GM18861 (cell line): ENCODE measurements around the gene HSD3B7.

Source experiments
- ATAC-seq: cut with Tn5 transposase; IDR thresholded peaks from one replicate; pipeline ENCODE4 v1.9.1; 2021; ENCODE audit not compliant: unreplicated experiment

Gene HSD3B7

GRCh38 chr16:30956601-30957455, 28.2 kb upstream of the HSD3B7 start:
- ATAC-seq, result no peak

DNA sequence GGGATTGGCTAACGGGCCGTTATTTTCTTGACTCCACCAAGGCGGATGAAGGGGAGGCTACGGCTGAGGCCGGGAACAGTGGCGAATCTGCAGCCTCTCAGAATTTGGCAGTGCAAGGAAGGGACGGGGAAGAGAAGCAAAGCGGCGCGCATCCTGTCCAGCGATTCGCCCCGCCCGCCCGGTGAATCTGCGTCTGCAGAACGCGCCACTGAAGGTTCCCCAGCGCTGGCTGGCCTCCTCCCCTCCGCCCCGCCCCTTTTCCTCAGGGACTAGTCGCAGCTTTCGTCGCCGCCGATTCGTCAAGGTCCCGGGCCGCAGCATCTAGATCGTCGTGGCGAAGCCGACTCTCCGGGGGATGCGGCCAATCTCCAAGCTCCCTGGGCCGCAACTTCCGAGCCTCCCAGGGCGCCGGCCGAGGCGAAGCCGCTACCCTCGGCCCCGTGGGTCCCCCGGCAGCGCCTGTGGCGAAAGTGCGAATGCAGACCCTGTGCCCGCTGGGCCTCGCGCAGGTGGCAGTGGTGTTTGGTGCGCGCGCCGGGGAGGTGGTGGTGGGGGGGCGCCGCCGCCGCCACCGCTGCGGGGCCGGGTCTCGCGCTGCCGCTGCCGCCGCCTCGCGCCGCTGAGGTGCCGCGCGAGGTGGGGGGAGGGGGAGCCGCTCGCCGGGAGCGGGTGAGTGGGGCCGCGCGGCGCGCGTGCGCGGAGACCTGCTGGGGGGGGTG, 27.4 kb upstream of the HSD3B7 start, which contains the start of gene SETD1A:
Gene SETD1A (plus strand): TSS at position 299 of the 719 bp plus-strand sequence. CDS start 978 bp downstream, outside the sequence.
- ATAC-seq, result peak; percentile 48

DNA sequence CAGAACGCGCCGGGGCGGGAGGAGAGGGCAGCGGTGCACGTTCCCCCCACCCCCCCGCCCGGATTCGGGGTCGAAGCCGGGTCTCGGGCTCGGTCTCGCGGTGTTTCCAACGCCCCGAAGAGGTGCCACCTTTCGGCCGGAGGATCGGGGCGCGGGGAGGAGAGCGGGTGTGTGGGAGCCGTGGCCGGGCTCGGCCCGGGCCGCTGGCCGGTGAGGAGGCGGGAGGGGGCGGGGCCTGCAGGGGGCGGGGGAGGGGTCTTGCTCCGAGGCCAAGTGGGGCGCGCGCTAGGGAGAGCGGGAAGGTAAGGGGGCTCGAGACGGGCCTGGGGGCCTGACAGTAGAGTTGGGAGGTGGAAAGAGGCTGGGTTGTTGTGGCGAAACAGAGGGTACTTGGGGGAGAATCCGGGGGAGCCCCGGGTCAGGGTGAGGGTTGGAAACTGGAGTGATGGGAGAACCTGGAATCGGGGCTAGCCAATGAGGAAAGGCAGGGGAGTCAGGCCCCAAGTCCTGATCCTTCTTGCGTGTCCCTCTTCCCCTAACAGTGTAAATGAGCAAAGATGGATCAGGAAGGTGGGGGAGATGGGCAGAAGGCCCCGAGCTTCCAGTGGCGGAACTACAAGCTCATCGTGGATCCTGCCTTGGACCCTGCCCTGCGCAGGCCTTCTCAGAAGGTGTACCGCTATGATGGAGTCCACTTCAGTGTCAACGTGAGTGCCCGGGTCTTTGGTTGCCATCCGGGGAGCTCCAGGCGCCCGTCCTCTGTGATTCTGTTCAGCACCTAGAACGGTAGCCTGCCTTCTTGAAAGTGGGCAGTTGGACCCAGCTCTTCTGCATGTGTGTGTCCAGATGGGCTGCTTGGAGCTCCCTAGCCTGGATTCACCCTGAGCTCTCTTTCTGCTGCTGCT, 26.6 kb upstream of the HSD3B7 start:
- ATAC-seq, result peak; percentile 15

GRCh38 chr16:30961384-30961783, 23.6 kb upstream of the HSD3B7 start:
- no peak for ATAC-seq

- ATAC-seq, result no peak
Measured at GRCh38 chr16:30963925-30964511, 21.0 kb upstream of the HSD3B7 start.

- no peak for ATAC-seq
Measured at GRCh38 chr16:30964574-30965226, 20.3 kb upstream of the HSD3B7 start.

GRCh38 chr16:30965436-30965835, 19.6 kb upstream of the HSD3B7 start:
- no peak for ATAC-seq

DNA sequence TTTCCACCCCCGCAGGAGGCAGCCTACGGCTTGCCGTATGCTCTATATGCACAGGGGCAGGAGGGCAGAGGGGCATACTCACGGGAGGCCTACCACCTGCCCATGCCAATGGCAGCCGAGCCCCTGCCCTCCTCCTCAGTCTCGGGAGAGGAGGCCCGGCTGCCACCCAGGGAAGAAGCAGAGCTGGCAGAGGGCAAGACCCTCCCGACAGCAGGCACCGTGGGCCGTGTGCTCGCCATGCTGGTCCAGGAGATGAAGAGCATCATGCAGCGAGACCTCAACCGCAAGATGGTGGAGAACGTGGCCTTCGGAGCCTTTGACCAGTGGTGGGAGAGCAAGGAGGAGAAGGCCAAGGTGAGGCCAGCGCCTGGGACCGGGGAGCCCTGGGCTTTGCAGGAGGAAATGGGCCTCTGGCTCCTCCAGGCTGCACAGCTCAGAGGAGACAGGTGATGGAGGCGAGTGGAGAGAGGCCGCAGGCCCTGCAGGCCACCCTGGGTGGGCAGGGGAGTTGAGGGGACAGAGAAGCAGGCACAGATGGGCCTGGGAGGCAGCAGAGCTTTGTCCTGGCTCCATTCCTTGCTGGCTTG, 18.9 kb upstream of the HSD3B7 start:
- ATAC-seq, result no peak

GRCh38 chr16:30967795-30968194, 17.2 kb upstream of the HSD3B7 start:
- ATAC-seq, result no peak

DNA sequence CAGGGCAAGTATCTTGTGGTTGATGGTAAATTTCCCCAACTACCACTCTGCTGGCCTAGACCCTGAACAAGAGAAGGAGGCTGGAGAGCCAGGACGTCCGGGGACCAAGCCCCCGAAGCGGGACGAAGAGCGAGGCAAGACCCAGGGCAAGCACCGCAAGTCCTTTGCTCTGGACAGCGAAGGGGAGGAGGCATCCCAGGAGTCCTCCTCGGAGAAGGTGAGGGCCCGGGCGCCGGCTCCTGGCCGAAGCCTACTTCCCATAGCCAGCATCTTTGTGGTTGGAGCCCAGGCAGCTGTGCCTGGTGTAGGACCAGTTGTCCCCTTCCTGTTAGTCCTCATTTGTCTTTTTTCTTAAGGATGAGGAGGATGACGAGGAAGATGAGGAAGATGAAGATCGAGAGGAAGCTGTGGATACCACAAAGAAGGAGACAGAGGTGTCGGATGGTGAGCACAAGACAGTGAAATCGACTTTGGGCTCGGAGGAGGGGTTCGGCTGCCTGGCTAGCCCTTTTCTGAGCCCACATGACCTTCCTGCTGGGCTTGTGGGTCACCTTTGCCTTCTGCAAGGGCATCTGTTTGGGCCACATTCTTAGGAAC, 15.7 kb upstream of the HSD3B7 start:
- ATAC-seq, result no peak

DNA sequence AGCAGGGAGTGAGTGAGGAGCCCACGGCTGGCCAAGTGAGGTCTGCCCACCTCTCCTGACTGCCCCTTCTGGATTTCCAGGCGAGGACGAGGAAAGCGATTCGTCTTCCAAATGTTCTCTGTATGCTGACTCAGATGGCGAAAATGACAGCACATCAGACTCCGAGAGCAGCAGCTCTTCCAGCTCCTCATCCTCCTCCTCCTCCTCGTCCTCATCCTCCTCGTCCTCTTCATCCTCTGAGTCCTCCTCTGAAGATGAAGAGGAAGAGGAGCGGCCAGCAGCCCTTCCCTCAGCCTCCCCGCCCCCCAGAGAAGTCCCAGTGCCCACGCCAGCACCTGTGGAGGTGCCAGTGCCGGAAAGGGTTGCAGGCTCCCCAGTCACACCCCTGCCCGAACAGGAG, 13.7 kb upstream of the HSD3B7 start:
- ATAC-seq, result no peak

GRCh38 chr16:30972872-30973271, 12.1 kb upstream of the HSD3B7 start:
- no peak for ATAC-seq

- ATAC-seq, result no peak
Measured at GRCh38 chr16:30974348-30974747, 10.7 kb upstream of the HSD3B7 start.

GRCh38 chr16:30976486-30976885, 8.5 kb upstream of the HSD3B7 start:
- no peak for ATAC-seq

GRCh38 chr16:30977502-30977901, 7.5 kb upstream of the HSD3B7 start:
- no peak for ATAC-seq

GRCh38 chr16:30979170-30980022, 5.6 kb upstream of the HSD3B7 start:
- ATAC-seq, result no peak

DNA sequence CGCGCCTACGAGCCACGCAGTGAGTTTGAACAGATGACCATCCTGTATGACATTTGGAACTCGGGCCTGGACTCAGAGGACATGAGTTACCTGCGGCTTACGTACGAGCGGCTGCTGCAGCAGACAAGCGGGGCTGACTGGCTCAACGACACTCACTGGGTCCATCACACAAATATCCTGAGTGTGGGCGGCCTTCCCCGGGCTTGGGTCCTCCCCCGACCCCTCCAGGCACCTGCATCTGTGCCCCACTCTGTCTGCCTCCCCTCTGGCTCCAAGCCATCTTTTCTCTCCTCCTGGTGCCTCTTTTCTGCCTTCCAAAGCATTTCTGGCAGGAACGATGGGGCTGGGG, 5.0 kb upstream of the HSD3B7 start:
- ATAC-seq, result no peak

GRCh38 chr16:30980434-30980833, 4.6 kb upstream of the HSD3B7 start:
- ATAC-seq, result no peak

DNA sequence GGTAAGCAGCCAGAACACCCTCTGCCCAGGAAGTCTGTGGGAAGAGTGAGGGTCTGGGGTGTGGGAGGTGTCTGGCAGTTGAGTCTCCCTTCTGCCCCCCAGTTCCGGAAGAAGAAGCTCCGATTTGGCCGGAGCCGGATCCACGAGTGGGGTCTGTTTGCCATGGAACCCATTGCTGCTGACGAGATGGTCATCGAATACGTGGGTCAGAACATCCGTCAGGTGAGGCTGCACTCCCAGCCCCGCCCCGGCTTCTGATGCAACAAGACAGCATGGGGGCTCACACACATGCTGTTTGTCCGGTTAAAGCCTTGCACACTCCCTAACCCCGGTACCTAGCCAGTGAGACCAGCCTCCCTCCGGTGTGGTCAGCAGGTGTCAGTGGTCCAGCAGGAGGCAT, 4.0 kb upstream of the HSD3B7 start:
- ATAC-seq, result no peak
